WTC11 (cell line): ENCODE results near the gene RPL38. TPM values are rescaled to one million over a fixed set of nuclear protein-coding genes. Genes with fewer than 3 reads are reported as not detected.

Experiments
- ATAC-seq: fragments of 200-7000 bp; cut with Tn5 transposase; 2 replicates; pipeline ENCODE4 v1.10.0; 2021; ENCODE audit warnings: mild to moderate bottlenecking, moderate library complexity
- CTCF ChIA-PET: fragments of 300-600 bp; sonication (Branson Sonifier 250); formaldehyde crosslinking; loops from one replicate; lab custom pipeline; 2021; ENCODE audit warnings: antibody characterized with exemption; lab: Charles Lee
- POLR2A ChIA-PET: fragments of 350-600 bp; sonication (Branson Sonifier 250); formaldehyde crosslinking; loops from one replicate; lab custom pipeline; 2021; ENCODE audit warnings: antibody characterized with exemption; lab: Charles Lee
- DNase-seq: peaks from one replicate; pipeline ENCODE4 v3.0.0; 2021; ENCODE audit warnings: low spot score
- H3K27ac Mint-ChIP-seq: 2 replicates; pipeline ENCODE4 v1.8.0; 2021; ENCODE audit warnings: mixed read lengths
- H3K27me3 Mint-ChIP-seq: 2 replicates; pipeline ENCODE4 v1.8.0; 2021; ENCODE audit warnings: low read depth, mild to moderate bottlenecking, moderate library complexity, mixed read lengths
- H3K36me3 Mint-ChIP-seq: 2 replicates; pipeline ENCODE4 v1.8.0; 2021; ENCODE audit warnings: mixed read lengths
- H3K4me1 Mint-ChIP-seq: 2 replicates; pipeline ENCODE4 v1.8.0; 2022; ENCODE audit warnings: mixed read lengths
- H3K4me3 Mint-ChIP-seq: 2 replicates; pipeline ENCODE4 v1.8.0; 2021; ENCODE audit warnings: mild to moderate bottlenecking, moderate library complexity, mixed read lengths
- H3K9me3 Mint-ChIP-seq: 2 replicates; pipeline ENCODE4 v1.8.0; 2021; ENCODE audit warnings: mixed read lengths
- AR ChIP-seq: fragments of 250-450 bp; sonication (Bioruptor Pico); IDR thresholded peaks from 2 replicates; pipeline ENCODE4 v1.9.0; 2021; ENCODE audit warnings: mild to moderate bottlenecking
- ATF1 ChIP-seq: sonication (generic); formaldehyde crosslinking; IDR thresholded peaks from 2 replicates; pipeline ENCODE4 v1.8.1; 2023; ENCODE audit warnings: mild to moderate bottlenecking, moderate library complexity, missing genetic modification reagents
- ATF3 ChIP-seq: sonication (generic); formaldehyde crosslinking; conservative IDR thresholded peaks from 2 replicates; pipeline ENCODE4 v1.8.1; 2022; ENCODE audit warnings: mild to moderate bottlenecking, missing genetic modification reagents
- CBFB ChIP-seq: sonication (generic); formaldehyde crosslinking; IDR thresholded peaks from 2 replicates; pipeline ENCODE4 v1.8.1; 2022; ENCODE audit warnings: mild to moderate bottlenecking, low read depth, missing genetic modification reagents
- CREM ChIP-seq: sonication (generic); formaldehyde crosslinking; IDR thresholded peaks from 2 replicates; pipeline ENCODE4 v1.8.1; 2022; ENCODE audit warnings: mild to moderate bottlenecking, missing genetic modification reagents, moderate library complexity
- FOXJ3 ChIP-seq: sonication (generic); formaldehyde crosslinking; IDR thresholded peaks from 2 replicates; pipeline ENCODE4 v1.9.0; 2021; ENCODE audit warnings: missing genetic modification reagents, mild to moderate bottlenecking, borderline replicate concordance
- MAX ChIP-seq: sonication (generic); formaldehyde crosslinking; IDR thresholded peaks from 2 replicates; pipeline ENCODE4 v1.8.0; 2022; ENCODE audit warnings: mild to moderate bottlenecking, missing genetic modification reagents
- NFE2L1 ChIP-seq: sonication (generic); formaldehyde crosslinking; IDR thresholded peaks from 2 replicates; pipeline ENCODE4 v1.8.1; 2023; ENCODE audit warnings: missing genetic modification reagents
- NR1H2 ChIP-seq: sonication (generic); formaldehyde crosslinking; IDR thresholded peaks from 2 replicates; pipeline ENCODE4 v1.9.0; 2021; ENCODE audit warnings: mild to moderate bottlenecking, moderate library complexity, missing genetic modification reagents
- SMAD3 ChIP-seq: sonication (generic); formaldehyde crosslinking; IDR thresholded peaks from 2 replicates; pipeline ENCODE4 v1.8.0; 2022; ENCODE audit warnings: missing genetic modification reagents, mild to moderate bottlenecking, borderline replicate concordance
- USF2 ChIP-seq: sonication (generic); formaldehyde crosslinking; IDR thresholded peaks from 2 replicates; pipeline ENCODE4 v1.8.1; 2023; ENCODE audit warnings: mild to moderate bottlenecking, missing genetic modification reagents, moderate library complexity
- ZNF121 ChIP-seq: sonication (generic); formaldehyde crosslinking; IDR thresholded peaks from 2 replicates; pipeline ENCODE4 v1.8.0; 2023; ENCODE audit warnings: missing genetic modification reagents
- ZNF219 ChIP-seq: sonication (generic); formaldehyde crosslinking; IDR thresholded peaks from 2 replicates; pipeline ENCODE4 v1.8.0; 2023; ENCODE audit warnings: missing genetic modification reagents, mild to moderate bottlenecking, borderline replicate concordance
- ZNF281 ChIP-seq: sonication (generic); formaldehyde crosslinking; IDR thresholded peaks from 2 replicates; pipeline ENCODE4 v1.8.0; 2023; ENCODE audit warnings: mild to moderate bottlenecking, missing genetic modification reagents
- ZNF416 ChIP-seq: fragments of 250-450 bp; sonication (Bioruptor Pico); IDR thresholded peaks from 2 replicates; pipeline ENCODE4 v1.9.0; 2021; ENCODE audit warnings: mild to moderate bottlenecking, inconsistent platforms
- ZNF425 ChIP-seq: fragments of 250-450 bp; sonication (Bioruptor Pico); conservative IDR thresholded peaks from 2 replicates; pipeline ENCODE4 v1.9.0; 2021; ENCODE audit warnings: mild to moderate bottlenecking
- ZNF512 ChIP-seq: sonication (generic); formaldehyde crosslinking; IDR thresholded peaks from 2 replicates; pipeline ENCODE4 v1.8.1; 2022; ENCODE audit warnings: missing genetic modification reagents, borderline replicate concordance
- ZSCAN18 ChIP-seq: fragments of 250-450 bp; sonication (Bioruptor Pico); IDR thresholded peaks from 2 replicates; pipeline ENCODE4 v2.1.2; 2022; ENCODE audit warnings: mild to moderate bottlenecking, moderate library complexity
- total RNA-seq: library from RNA; stranded (reverse); gene quantifications from 3 replicates; pipeline ENCODE4 v1.2.3, GENCODE V29; 2021

The RPL38 gene
- total RNA-seq, 1 experiment from 2014 or later, result 1,170 TPM

GRCh38 chr17:74249590-74250270 is 46.3 kb downstream of the RPL38 start (continued):
- no peak for TF ChIP-seq USF2 (CRISPR knock-in tag)

- H3K9me3 Mint-ChIP-seq, result peaks cover 8% of the 10 kb centered on the region
- CTCF ChIA-PET, result interaction anchor here (1.2 to 2.1 kb wide), 5 partner anchors 9 to 51 kb away, joined by 4 to 9 read pairs (median 6); partner anchors contain the start of gene TTYH2
- H3K27me3 Mint-ChIP-seq, result peaks cover 7% of the 10 kb centered on the region
- no peak overlapping the region for H3K4me3 Mint-ChIP-seq
- POLR2A ChIA-PET, result no interaction called here
- no peak for TF ChIP-seq ZNF512 (CRISPR knock-in tag)
- no peak for TF ChIP-seq CBFB (CRISPR knock-in tag)
- no peak for TF ChIP-seq AR (CRISPR knock-in tag)
- TF ChIP-seq ZNF281 (CRISPR knock-in tag), result no peak
- TF ChIP-seq ZNF416 (CRISPR knock-in tag), result no peak
- TF ChIP-seq NFE2L1, result no peak
- TF ChIP-seq NR1H2 (CRISPR knock-in tag), result no peak
- no peak for TF ChIP-seq ATF3 (CRISPR knock-in tag)
- TF ChIP-seq SMAD3 (CRISPR knock-in tag), result no peak
- no peak for TF ChIP-seq MAX (CRISPR knock-in tag)
- no peak for ATAC-seq
- no peak for DNase-seq
- H3K27ac Mint-ChIP-seq, result no peak overlapping the region
- H3K36me3 Mint-ChIP-seq, result peaks cover 8% of the 10 kb centered on the region
- H3K4me1 Mint-ChIP-seq, result peaks cover 9% of the 10 kb centered on the region
Observed at GRCh38 chr17:74250324-74250995, 47.0 kb downstream of the RPL38 start.

GRCh38 chr17:74251051-74251450 is 47.6 kb downstream of the RPL38 start:
- H3K27me3 Mint-ChIP-seq, result peaks cover 7% of the 10 kb centered on the region
- peaks cover 4% of the 10 kb centered on the region for H3K4me1 Mint-ChIP-seq
- no peak for DNase-seq
- no peak overlapping the region for H3K27ac Mint-ChIP-seq
- ChIA-PET CTCF (interaction anchor here (2.0 to 2.1 kb wide), 2 partner anchors 9 to 51 kb away, joined by 6 to 7 read pairs; no protein-coding TSS in a partner anchor), POLR2A (no interaction called here)
- H3K9me3 Mint-ChIP-seq, result peaks cover 7% of the 10 kb centered on the region
- H3K4me3 Mint-ChIP-seq, result no peak overlapping the region
- H3K36me3 Mint-ChIP-seq, result peaks cover 7% of the 10 kb centered on the region
- no peak for ATAC-seq
- TF ChIP-seq ZSCAN18 (CRISPR knock-in tag), result no peak
- TF ChIP-seq ZNF219 (CRISPR knock-in tag), result no peak
- TF ChIP-seq ZNF121 (CRISPR knock-in tag), result no peak
- no peak for TF ChIP-seq FOXJ3 (CRISPR knock-in tag)
- no peak for TF ChIP-seq ZNF425 (CRISPR knock-in tag)
- no peak for TF ChIP-seq NR1H2 (CRISPR knock-in tag)
- TF ChIP-seq ATF1 (CRISPR knock-in tag), result no peak
- no peak for TF ChIP-seq CREM (CRISPR knock-in tag)
